Parathyroid adenoma (tissue), 2 donors: ENCODE data around the gene FHIP2A.

Experiments
- H2AFZ ChIP-seq: fragments of 300-600 bp; sonication (generic); one replicate; pipeline ENCODE4 v1.7.0; 2017; ENCODE audit warnings: antibody characterized with exemption, mild to moderate bottlenecking
- H3K27ac ChIP-seq: fragments of 300-600 bp; sonication (generic); one replicate; pipeline ENCODE4 v1.7.0; 2017
- H3K27me3 ChIP-seq: fragments of 300-600 bp; sonication (generic); one replicate; pipeline ENCODE4 v1.7.0; 2017; ENCODE audit warnings: low read length; ENCODE audit not compliant: control insufficient read depth, insufficient read depth
- H3K36me3 ChIP-seq: fragments of 300-600 bp; sonication (generic); one replicate; pipeline ENCODE4 v1.7.0; 2017; ENCODE audit warnings: low read length; ENCODE audit not compliant: control insufficient read depth, insufficient read depth
- H3K4me1 ChIP-seq: fragments of 300-600 bp; sonication (generic); one replicate; pipeline ENCODE4 v1.7.0; 2017; ENCODE audit warnings: control low read depth
- H3K4me2 ChIP-seq: fragments of 300-600 bp; sonication (generic); one replicate; pipeline ENCODE4 v1.7.0; 2017; ENCODE audit warnings: low read length
- H3K4me3 ChIP-seq: fragments of 300-600 bp; sonication (generic); one replicate; pipeline ENCODE4 v1.7.0; 2017; ENCODE audit warnings: low read depth, low read length
- H3K79me2 ChIP-seq: fragments of 300-600 bp; sonication (generic); one replicate; pipeline ENCODE4 v1.7.0; 2017; ENCODE audit warnings: control low read depth
- H3K9ac ChIP-seq: fragments of 300-600 bp; sonication (generic); one replicate; pipeline ENCODE4 v1.7.0; 2017; ENCODE audit warnings: mild to moderate bottlenecking
- H3K9me3 ChIP-seq: fragments of 300-600 bp; sonication (generic); one replicate; pipeline ENCODE4 v1.7.0; 2017; ENCODE audit warnings: low read length; ENCODE audit not compliant: control insufficient read depth
- CTCF ChIP-seq: fragments of 300-600 bp; sonication (generic); IDR thresholded peaks from one replicate; pipeline ENCODE4 v1.7.0; 2017; ENCODE audit warnings: antibody characterized with exemption, mild to moderate bottlenecking
- donor health status: primary hyperparathyroidism.

The FHIP2A gene

GRCh38 chr10:114806562-114807391, 14.8 kb upstream of the FHIP2A start:
- Histone ChIP-seq H3K4me3 (no peak overlapping the region), H3K27ac (no peak overlapping the region)

GRCh38 chr10:114808982-114809381, 12.6 kb upstream of the FHIP2A start:
- Histone ChIP-seq H3K9me3 (no peaks in the 10 kb centered on the region), H3K4me1 (peaks cover 3% of the 10 kb centered on the region), H3K4me2 (no peak overlapping the region), H3K4me3 (no peak overlapping the region), H3K9ac (no peak overlapping the region), H3K27me3 (no peaks in the 10 kb centered on the region), H3K79me2 (no peaks in the 10 kb centered on the region), H3K27ac (no peak overlapping the region), H3K36me3 (no peaks in the 10 kb centered on the region), H2AFZ (no peak overlapping the region)
- no peak for TF ChIP-seq CTCF

More at GRCh38 chr10:114806562-114807391, 14.8 kb upstream of the FHIP2A start:
- Histone ChIP-seq H3K36me3 (no peaks in the 10 kb centered on the region), H3K9ac (no peak overlapping the region), H3K79me2 (no peaks in the 10 kb centered on the region), H3K4me1 (peaks cover 3% of the 10 kb centered on the region), H2AFZ (no peak overlapping the region), H3K4me2 (no peak overlapping the region), H3K27me3 (no peaks in the 10 kb centered on the region), H3K9me3 (no peaks in the 10 kb centered on the region)
- no peak for TF ChIP-seq CTCF

GRCh38 chr10:114810926-114811325, 10.7 kb upstream of the FHIP2A start:
- Histone ChIP-seq H3K27ac (no peak overlapping the region), H3K27me3 (no peaks in the 10 kb centered on the region)

GRCh38 chr10:114811862-114812261, 9.7 kb upstream of the FHIP2A start:
- Histone ChIP-seq H2AFZ (no peak overlapping the region), H3K27me3 (no peaks in the 10 kb centered on the region), H3K36me3 (no peaks in the 10 kb centered on the region), H3K27ac (no peak overlapping the region), H3K4me1 (peaks cover 3% of the 10 kb centered on the region), H3K79me2 (no peaks in the 10 kb centered on the region), H3K4me2 (no peak overlapping the region), H3K9ac (no peak overlapping the region), H3K4me3 (no peak overlapping the region), H3K9me3 (no peaks in the 10 kb centered on the region)
- TF ChIP-seq CTCF = no peak

More at GRCh38 chr10:114810926-114811325, 10.7 kb upstream of the FHIP2A start:
- H3K9ac ChIP-seq = no peak overlapping the region
- H3K4me2 ChIP-seq = no peak overlapping the region
- H3K79me2 ChIP-seq = no peaks in the 10 kb centered on the region
- TF ChIP-seq CTCF = no peak
- no peaks in the 10 kb centered on the region for H3K9me3 ChIP-seq
- H3K4me1 ChIP-seq = peaks cover 3% of the 10 kb centered on the region
- no peak overlapping the region for H3K4me3 ChIP-seq
- no peaks in the 10 kb centered on the region for H3K36me3 ChIP-seq
- H2AFZ ChIP-seq = no peak overlapping the region

GRCh38 chr10:114815791-114816190, 5.8 kb upstream of the FHIP2A start:
- Histone ChIP-seq H3K4me1 (no peaks in the 10 kb centered on the region), H3K4me3 (no peak overlapping the region), H3K9me3 (no peaks in the 10 kb centered on the region), H3K9ac (no peak overlapping the region), H3K79me2 (no peaks in the 10 kb centered on the region), H3K4me2 (no peak overlapping the region), H3K36me3 (no peaks in the 10 kb centered on the region), H3K27me3 (no peaks in the 10 kb centered on the region), H3K27ac (no peak overlapping the region), H2AFZ (no peak overlapping the region)
- TF ChIP-seq CTCF = no peak
